ENCODE data around the gene KDM1B. TPM values are rescaled to one million over a fixed set of nuclear protein-coding genes. Genes with fewer than 3 reads are reported as not detected.

KDM1B gene
- total and polyA plus RNA-seq, 7 donors, result 7.7 to 33.4 (median 21.7) TPM

GRCh38 chr6:18178960-18179615 is 23.9 kb downstream of the KDM1B start:
- peaks cover 0 to 9% of the 10 kb centered on the region in 2 donors for H3K36me3 ChIP-seq (ENCODE audit: insufficient read depth in 1 of 2, low read depth in 1 of 2)
- H3K4me3 ChIP-seq, result no peak overlapping the region
- H3K9me3 ChIP-seq, result no peaks in the 10 kb centered on the region
- no peak for DNase-seq
- WGBS, 3 donors, result 87 to 93% (median 91%) methylated on average over 3 of the region's 3 CpGs
- H3K4me1 ChIP-seq, result no peaks in the 10 kb centered on the region
- H3K27me3 ChIP-seq (ENCODE audit: insufficient read depth in 3 of 3, low read length in 2 of 3), result no peaks in the 10 kb centered on the region
- intact Hi-C loops (cut with DNase I), result no loop called here
- ATAC-seq, result no peak
- TF ChIP-seq CTCF (IDR thresholded peaks at IDR 0.05), result no peak
- no peak overlapping the region for H3K27ac ChIP-seq

GRCh38 chr6:18179770-18180356 is 24.6 kb downstream of the KDM1B start:
- Histone ChIP-seq H3K9me3 (no peaks in the 10 kb centered on the region), H3K4me3 (no peak overlapping the region), H3K27ac (no peak overlapping the region), H3K4me1 (no peaks in the 10 kb centered on the region), H3K36me3 (ENCODE audit: insufficient read depth in 1 of 2, low read depth in 1 of 2) (peaks cover 0 to under 1% of the 10 kb centered on the region in 2 donors), H3K27me3 (ENCODE audit: insufficient read depth in 3 of 3, low read length in 2 of 3) (no peaks in the 10 kb centered on the region)
- no peak for TF ChIP-seq CTCF (IDR thresholded peaks at IDR 0.05)
- ATAC-seq, result no peak
- no peak for DNase-seq
- intact Hi-C loops (cut with DNase I), result no loop called here
- 86 to 92% (median 90%) methylated on average over 5 of the region's 5 CpGs for WGBS, 3 donors

- whole genome bisulfite sequencing, 3 donors, result 71 to 90% (median 90%) methylated on average over 4 of the region's 4 CpGs
- H3K9me3 ChIP-seq, result no peaks in the 10 kb centered on the region
These were observed 27.3 kb downstream of the KDM1B start for GRCh38 chr6:18182568-18182967.

GRCh38 chr6:18183766-18184165 is 28.5 kb downstream of the KDM1B start:
- Histone ChIP-seq H3K27me3 (ENCODE audit: insufficient read depth in 3 of 3, low read length in 2 of 3) (no peaks in the 10 kb centered on the region), H3K4me3 (no peak overlapping the region), H3K36me3 (ENCODE audit: insufficient read depth in 1 of 2, low read depth in 1 of 2) (peaks cover 0 to 25% of the 10 kb centered on the region in 2 donors), H3K4me1 (no peaks in the 10 kb centered on the region), H3K27ac (no peak overlapping the region), H3K9me3 (no peaks in the 10 kb centered on the region)
- 69 to 81% (median 69%) methylated on average over 4 of the region's 4 CpGs for WGBS, 3 donors
- no peak for ATAC-seq
- TF ChIP-seq CTCF (IDR thresholded peaks at IDR 0.05), result no peak
- no peak for DNase-seq
- intact Hi-C loops (cut with DNase I), result no loop called here

More at GRCh38 chr6:18182568-18182967, 27.3 kb downstream of the KDM1B start:
- Histone ChIP-seq H3K36me3 (ENCODE audit: insufficient read depth in 1 of 2, low read depth in 1 of 2) (peaks cover 0 to 15% of the 10 kb centered on the region in 2 donors), H3K4me1 (no peaks in the 10 kb centered on the region), H3K27me3 (ENCODE audit: insufficient read depth in 3 of 3, low read length in 2 of 3) (no peaks in the 10 kb centered on the region), H3K4me3 (no peak overlapping the region), H3K27ac (no peak overlapping the region)
- ATAC-seq, result no peak
- no peak for TF ChIP-seq CTCF (IDR thresholded peaks at IDR 0.05)
- no peak for DNase-seq
- intact Hi-C loops (cut with DNase I), result no loop called here
